Hepatocyte (in vitro differentiated cells): ENCODE data around the gene CNNM4. TPM values are rescaled to one million over a fixed set of nuclear protein-coding genes. Genes with fewer than 3 reads are reported as not detected.

Experiments used
- DNase-seq: peaks from one replicate; pipeline ENCODE4 v3.0.0-alpha.2; 2016; ENCODE audit warnings: low spot score
- H2AFZ ChIP-seq: fragments of 200-600 bp; sonication (generic); 2 replicates; pipeline ENCODE4 v1.6.0; 2016; ENCODE audit warnings: antibody characterized with exemption, mild to moderate bottlenecking
- H3K27ac ChIP-seq: fragments of 200-600 bp; sonication (generic); 2 replicates; pipeline ENCODE4 v1.5.1; 2016; ENCODE audit warnings: mild to moderate bottlenecking
- H3K27me3 ChIP-seq: fragments of 200-600 bp; sonication (generic); 2 replicates; pipeline ENCODE4 v1.6.1; 2016
- H3K36me3 ChIP-seq: fragments of 200-600 bp; sonication (generic); replicated peaks from 2 replicates; pipeline ENCODE4 v1.5.1; 2016; ENCODE audit warnings: low read depth; ENCODE audit not compliant: insufficient read depth
- H3K4me1 ChIP-seq: fragments of 200-600 bp; sonication (generic); 2 replicates; pipeline ENCODE4 v1.5.1; 2016; ENCODE audit warnings: mild to moderate bottlenecking, moderate library complexity; ENCODE audit not compliant: insufficient read depth
- H3K4me2 ChIP-seq: fragments of 200-600 bp; sonication (generic); 2 replicates; pipeline ENCODE4 v1.6.0; 2016
- H3K4me3 ChIP-seq: fragments of 200-600 bp; sonication (generic); 2 replicates; pipeline ENCODE4 v1.5.1; 2016; ENCODE audit warnings: mild to moderate bottlenecking
- H3K79me2 ChIP-seq: fragments of 200-600 bp; sonication (generic); 2 replicates; pipeline ENCODE4 v1.6.0; 2017; ENCODE audit warnings: mild to moderate bottlenecking
- H3K9me2 ChIP-seq: fragments of 200-600 bp; sonication (generic); replicated peaks from 2 replicates; pipeline ENCODE4 v1.6.0; 2017; ENCODE audit warnings: mild to moderate bottlenecking; ENCODE audit not compliant: insufficient read depth
- H3K9me3 ChIP-seq: fragments of 200-600 bp; sonication (generic); 2 replicates; pipeline ENCODE4 v1.5.1; 2016; ENCODE audit warnings: low read depth, mild to moderate bottlenecking
- H4K20me1 ChIP-seq: fragments of 200-600 bp; sonication (generic); 2 replicates; pipeline ENCODE4 v1.6.0; 2016; ENCODE audit warnings: mild to moderate bottlenecking; ENCODE audit not compliant: insufficient read depth, poor library complexity, severe bottlenecking
- EZH2 ChIP-seq: fragments of 200-600 bp; sonication (generic); IDR thresholded peaks from 2 replicates; pipeline ENCODE4 v1.6.1; 2016; ENCODE audit warnings: antibody characterized with exemption, mild to moderate bottlenecking, borderline replicate concordance
- EZH2phosphoT487 ChIP-seq: fragments of 200-600 bp; sonication (generic); IDR thresholded peaks from one replicate; pipeline ENCODE4 v1.6.1; 2018; ENCODE audit warnings: antibody characterized with exemption, mild to moderate bottlenecking, low read depth, moderate library complexity; ENCODE audit not compliant: unreplicated experiment, severe bottlenecking
- WGBS: methylation state at CpG from one replicate; pipeline ENCODE4 v1.1.6; 2016; ENCODE audit warnings: low lambda C conversion rate; ENCODE audit errors: missing lambda C conversion rate; 5-methylcytosine and 5-hydroxymethylcytosine counted together
- polyA plus RNA-seq: library from polyadenylated mRNA; unstranded; fragments of >200 nt; fragmentation: Nextera tagmentation; extraction: Ambion mirVana; gene quantifications from 2 replicates; pipeline ENCODE4 v1.2.1, GENCODE V29; 2016
- total RNA-seq: library from RNA; depleted of rRNA; stranded (reverse); fragments of >200 nt; gene quantifications from 2 replicates; pipeline ENCODE4 v1.2.3, GENCODE V29; 2014
- TF ChIP-seq, protein P1 (sequence below): fragments of 200-600 bp; sonication (generic); IDR thresholded peaks from 2 replicates; pipeline ENCODE4 v1.5.1; 2016; ENCODE audit warnings: antibody characterized with exemption, mild to moderate bottlenecking; ENCODE audit not compliant: poor library complexity

CNNM4 gene
- total and polyA plus RNA-seq, 2 experiments from 2014 or later, result 8.8 to 10.8 TPM

DNA sequence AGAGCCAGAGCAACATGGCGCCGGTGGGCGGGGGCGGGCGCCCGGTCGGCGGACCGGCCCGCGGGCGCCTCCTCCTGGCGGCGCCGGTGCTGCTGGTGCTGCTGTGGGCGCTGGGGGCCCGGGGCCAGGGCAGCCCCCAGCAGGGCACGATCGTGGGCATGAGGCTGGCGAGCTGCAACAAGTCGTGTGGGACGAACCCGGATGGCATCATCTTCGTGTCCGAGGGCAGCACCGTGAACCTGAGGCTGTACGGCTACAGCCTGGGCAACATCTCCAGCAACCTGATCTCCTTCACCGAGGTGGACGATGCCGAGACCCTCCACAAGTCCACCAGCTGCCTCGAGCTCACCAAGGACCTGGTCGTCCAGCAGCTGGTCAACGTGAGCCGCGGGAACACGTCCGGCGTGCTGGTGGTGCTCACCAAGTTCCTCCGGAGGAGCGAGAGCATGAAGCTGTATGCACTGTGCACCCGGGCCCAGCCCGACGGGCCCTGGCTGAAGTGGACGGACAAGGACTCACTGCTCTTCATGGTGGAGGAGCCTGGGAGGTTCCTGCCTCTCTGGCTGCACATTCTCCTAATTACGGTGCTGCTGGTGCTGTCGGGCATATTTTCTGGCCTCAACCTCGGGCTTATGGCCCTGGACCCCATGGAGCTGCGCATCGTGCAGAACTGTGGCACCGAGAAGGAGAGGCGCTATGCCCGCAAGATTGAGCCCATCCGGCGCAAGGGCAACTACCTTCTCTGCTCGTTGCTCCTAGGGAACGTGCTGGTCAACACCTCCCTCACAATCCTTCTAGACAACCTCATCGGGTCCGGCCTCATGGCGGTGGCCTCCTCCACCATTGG lies 507 bp downstream of the CNNM4 start:
- Histone ChIP-seq H2AFZ (peak overlapping the region; percentile 38), H4K20me1 (no peaks in the 10 kb centered on the region), H3K4me1 (peaks cover 43% of the 10 kb centered on the region), H3K9me2 (no peaks in the 10 kb centered on the region), H3K27ac (peak overlapping the region; percentile 75), H3K4me2 (peak overlapping the region; percentile 82), H3K4me3 (peak overlapping the region; percentile 57), H3K79me2 (peaks cover 52% of the 10 kb centered on the region), H3K9me3 (no peaks in the 10 kb centered on the region), H3K27me3 (no peaks in the 10 kb centered on the region), H3K36me3 (no peaks in the 10 kb centered on the region)
- TF ChIP-seq, protein P1, sequence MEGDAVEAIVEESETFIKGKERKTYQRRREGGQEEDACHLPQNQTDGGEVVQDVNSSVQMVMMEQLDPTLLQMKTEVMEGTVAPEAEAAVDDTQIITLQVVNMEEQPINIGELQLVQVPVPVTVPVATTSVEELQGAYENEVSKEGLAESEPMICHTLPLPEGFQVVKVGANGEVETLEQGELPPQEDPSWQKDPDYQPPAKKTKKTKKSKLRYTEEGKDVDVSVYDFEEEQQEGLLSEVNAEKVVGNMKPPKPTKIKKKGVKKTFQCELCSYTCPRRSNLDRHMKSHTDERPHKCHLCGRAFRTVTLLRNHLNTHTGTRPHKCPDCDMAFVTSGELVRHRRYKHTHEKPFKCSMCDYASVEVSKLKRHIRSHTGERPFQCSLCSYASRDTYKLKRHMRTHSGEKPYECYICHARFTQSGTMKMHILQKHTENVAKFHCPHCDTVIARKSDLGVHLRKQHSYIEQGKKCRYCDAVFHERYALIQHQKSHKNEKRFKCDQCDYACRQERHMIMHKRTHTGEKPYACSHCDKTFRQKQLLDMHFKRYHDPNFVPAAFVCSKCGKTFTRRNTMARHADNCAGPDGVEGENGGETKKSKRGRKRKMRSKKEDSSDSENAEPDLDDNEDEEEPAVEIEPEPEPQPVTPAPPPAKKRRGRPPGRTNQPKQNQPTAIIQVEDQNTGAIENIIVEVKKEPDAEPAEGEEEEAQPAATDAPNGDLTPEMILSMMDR, result peak; percentile 59
- no peak for TF ChIP-seq EZH2
- no peak for TF ChIP-seq EZH2phosphoT487
- WGBS, result 55% methylated on average over 42 of the region's 59 CpGs
- DNase-seq, result peak; percentile 37

DNA sequence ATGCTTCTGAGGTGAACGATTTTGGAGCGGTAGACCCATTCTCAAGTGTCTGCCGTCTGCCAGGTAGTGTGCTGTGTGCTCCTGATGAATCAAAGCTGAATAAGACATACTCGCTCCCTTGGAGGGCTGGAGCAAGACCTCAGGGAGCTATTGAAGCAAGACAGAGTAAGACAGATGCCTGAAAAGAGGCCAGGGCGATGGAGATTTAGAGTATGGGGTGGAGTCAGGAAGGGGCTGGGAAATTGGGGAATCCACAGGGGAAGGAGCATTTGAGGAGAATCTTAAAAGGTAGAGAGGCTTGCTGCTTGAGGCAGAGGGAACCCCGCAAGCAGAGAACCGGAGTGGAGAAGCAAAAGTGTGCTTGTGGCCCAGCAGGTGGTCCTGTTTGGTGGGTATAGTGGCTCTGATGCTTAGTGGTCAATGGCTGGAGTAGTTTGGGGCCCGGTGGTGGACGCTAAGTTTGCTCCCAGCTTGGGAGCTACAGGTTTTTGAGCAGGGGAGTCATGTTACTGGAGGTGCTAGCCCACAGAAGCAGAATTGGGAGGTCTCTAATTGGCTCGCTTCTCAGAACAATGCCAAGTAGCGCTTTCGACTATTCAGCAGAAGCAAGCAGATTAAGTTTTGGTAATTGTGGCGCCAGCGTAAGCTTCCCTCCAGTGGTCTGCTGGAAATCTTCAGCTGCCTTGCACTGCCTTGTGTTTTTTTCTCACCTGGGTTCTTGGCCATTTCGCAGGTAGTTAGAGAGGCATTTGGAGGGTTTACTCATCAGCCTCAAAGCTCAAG lies 2.0 kb downstream of the CNNM4 start:
- Histone ChIP-seq H4K20me1 (no peaks in the 10 kb centered on the region), H3K4me3 (peak overlapping the region; percentile 58), H3K4me2 (peak overlapping the region; percentile 82), H3K79me2 (peaks cover 66% of the 10 kb centered on the region), H2AFZ (peak overlapping the region; percentile 21), H3K9me3 (no peaks in the 10 kb centered on the region), H3K36me3 (no peaks in the 10 kb centered on the region), H3K4me1 (peaks cover 48% of the 10 kb centered on the region), H3K9me2 (no peaks in the 10 kb centered on the region), H3K27me3 (no peaks in the 10 kb centered on the region), H3K27ac (peak overlapping the region; percentile 81)
- TF ChIP-seq EZH2phosphoT487 (no peak), EZH2 (no peak)
- TF ChIP-seq, protein P1, result no peak
- WGBS, result 25% methylated on average over 15 of the region's 15 CpGs
- no peak for DNase-seq

DNA sequence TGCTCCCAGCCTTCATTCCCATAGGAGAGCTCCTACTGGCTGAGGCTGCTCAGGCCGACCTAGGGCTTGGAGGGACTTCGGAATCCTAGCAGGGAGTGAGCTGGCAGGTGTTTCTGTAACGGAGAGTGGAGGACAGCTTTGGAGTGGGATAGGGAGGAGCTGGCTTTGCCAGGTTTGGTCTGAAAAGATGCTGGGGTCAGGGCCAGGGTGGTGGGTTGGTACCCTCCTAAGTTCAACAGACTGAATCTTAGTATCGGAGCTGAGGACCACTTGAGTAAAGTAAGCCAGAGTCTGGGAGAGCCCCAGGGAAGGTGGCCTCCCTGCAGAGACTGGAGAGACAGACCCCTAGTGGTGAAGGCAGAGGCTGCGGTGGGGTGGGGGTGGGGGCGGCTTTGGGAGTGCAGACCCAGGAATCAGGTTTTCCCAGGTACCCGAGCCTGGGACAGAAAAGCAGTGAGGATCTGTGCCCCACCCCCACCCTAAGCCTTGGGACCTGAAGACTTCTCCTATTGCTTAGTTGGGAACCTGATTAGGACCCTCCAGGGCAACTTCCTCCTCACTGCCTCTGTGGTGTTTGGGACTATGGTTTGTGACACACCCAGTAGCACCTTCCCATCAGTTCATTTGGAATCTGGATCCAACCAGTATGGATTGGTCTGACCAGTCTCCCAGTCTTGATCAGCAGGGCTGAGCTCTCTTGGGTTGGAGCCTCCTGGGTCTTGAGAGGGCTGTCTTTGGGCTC lies 3.0 kb downstream of the CNNM4 start:
- Histone ChIP-seq H3K4me3 (peak overlapping the region; percentile 58), H3K9me3 (no peaks in the 10 kb centered on the region), H4K20me1 (no peaks in the 10 kb centered on the region), H2AFZ (peak overlapping the region; percentile 42), H3K9me2 (no peaks in the 10 kb centered on the region), H3K4me1 (peaks cover 52% of the 10 kb centered on the region), H3K27me3 (no peaks in the 10 kb centered on the region), H3K4me2 (peak overlapping the region; percentile 82), H3K36me3 (no peaks in the 10 kb centered on the region), H3K79me2 (peaks cover 73% of the 10 kb centered on the region), H3K27ac (peak overlapping the region; percentile 81)
- DNase-seq, result peak; percentile 66
- WGBS, result 19% methylated on average over 5 of the region's 7 CpGs
- no peak for TF ChIP-seq EZH2phosphoT487
- TF ChIP-seq EZH2, result no peak
- TF ChIP-seq, protein P1, result peak; percentile 51
